BLaER1 (cell line): ENCODE data around the gene RBM19.

Experiments used
- H3K27ac ChIP-seq: shearing (Covaris generic); formaldehyde crosslinking; 2 replicates; pipeline ENCODE4 v1.8.1; 2022
- H3K27me3 ChIP-seq: shearing (Covaris generic); formaldehyde crosslinking; 2 replicates; pipeline ENCODE4 v1.8.1; 2022
- H3K36me3 ChIP-seq: shearing (Covaris generic); formaldehyde crosslinking; 2 replicates; pipeline ENCODE4 v1.8.1; 2022
- H3K4me1 ChIP-seq: shearing (Covaris generic); formaldehyde crosslinking; 2 replicates; pipeline ENCODE4 v1.8.1; 2022
- H3K4me2 ChIP-seq: shearing (Covaris generic); formaldehyde crosslinking; 2 replicates; pipeline ENCODE4 v1.8.1; 2022
- H3K4me3 ChIP-seq: shearing (Covaris generic); formaldehyde crosslinking; 2 replicates; pipeline ENCODE4 v1.8.1; 2022
- H3K9ac ChIP-seq: shearing (Covaris generic); formaldehyde crosslinking; 2 replicates; pipeline ENCODE4 v1.8.1; 2022
- H3K9me3 ChIP-seq: shearing (Covaris generic); formaldehyde crosslinking; 2 replicates; pipeline ENCODE4 v1.8.1; 2022
- H4K20me1 ChIP-seq: shearing (Covaris generic); formaldehyde crosslinking; 2 replicates; pipeline ENCODE4 v1.8.1; 2022
- Cebpa-rat ChIP-seq: shearing (Covaris generic); IDR thresholded peaks from 2 replicates; pipeline ENCODE4 v1.8.1; 2022

Gene RBM19

GRCh38 chr12:113957627-113958026 is 8.5 kb downstream of the RBM19 start:
- no peaks in the 10 kb centered on the region for H4K20me1 ChIP-seq
- H3K9me3 ChIP-seq: no peaks in the 10 kb centered on the region
- H3K36me3 ChIP-seq: peaks cover 99% of the 10 kb centered on the region
- no peak overlapping the region for H3K4me3 ChIP-seq
- H3K4me1 ChIP-seq: peaks cover 12% of the 10 kb centered on the region
- no peak overlapping the region for H3K4me2 ChIP-seq
- H3K9ac ChIP-seq: no peak overlapping the region
- H3K27ac ChIP-seq: no peak overlapping the region
- no peaks in the 10 kb centered on the region for H3K27me3 ChIP-seq
- no peak for TF ChIP-seq Cebpa-rat

- TF ChIP-seq Cebpa-rat: no peak
Measured at GRCh38 chr12:113955109-113955970, 10.8 kb downstream of the RBM19 start.

DNA sequence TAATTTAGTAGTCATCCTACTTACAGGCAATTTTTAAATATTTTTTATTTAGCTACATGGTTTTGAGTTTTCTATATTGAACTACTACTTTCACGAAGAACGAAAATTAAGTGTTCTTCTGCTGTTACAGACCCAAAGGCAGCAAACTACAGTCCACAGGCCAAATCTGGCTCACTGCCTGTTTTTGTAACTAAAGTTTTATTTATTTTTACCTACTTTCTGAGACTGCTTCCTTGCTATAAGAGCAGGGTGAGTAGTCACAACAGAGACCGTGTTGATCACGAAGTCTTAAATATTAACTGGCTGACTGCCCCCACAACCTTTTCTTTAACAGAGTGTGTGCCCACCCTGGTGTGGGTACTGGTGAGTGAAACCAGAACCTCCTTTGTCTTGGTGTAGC is 11.6 kb downstream of the RBM19 start:
- peak overlapping the region; percentile 55 for H3K4me2 ChIP-seq
- peak overlapping the region; percentile 63; the same call in 1 of the 2 replicates for H3K27ac ChIP-seq
- peaks cover 12% of the 10 kb centered on the region for H3K4me1 ChIP-seq
- H3K27me3 ChIP-seq: no peaks in the 10 kb centered on the region
- 0 out of 2 replicates have a peak overlapping the region, but pooled peaks have one; percentile 40 for H3K9ac ChIP-seq
- H3K9me3 ChIP-seq: no peaks in the 10 kb centered on the region
- H4K20me1 ChIP-seq: no peaks in the 10 kb centered on the region
- no peak overlapping the region for H3K4me3 ChIP-seq
- H3K36me3 ChIP-seq: peaks cover 98% of the 10 kb centered on the region
- TF ChIP-seq Cebpa-rat: no peak

More at GRCh38 chr12:113955109-113955970, 10.8 kb downstream of the RBM19 start:
- Histone ChIP-seq H3K4me1 (peaks cover 12% of the 10 kb centered on the region), H3K9me3 (no peaks in the 10 kb centered on the region), H3K27ac (peak overlapping the region; percentile 63; the same call in 1 of the 2 replicates), H3K27me3 (no peaks in the 10 kb centered on the region), H3K36me3 (peaks cover 98% of the 10 kb centered on the region), H4K20me1 (no peaks in the 10 kb centered on the region), H3K9ac (0 out of 2 replicates have a peak overlapping the region, but pooled peaks have one; percentile 40), H3K4me3 (no peak overlapping the region), H3K4me2 (peak overlapping the region; percentile 55)

GRCh38 chr12:113950873-113951272 is 15.3 kb downstream of the RBM19 start:
- Histone ChIP-seq H3K27ac (no peak overlapping the region), H3K4me2 (no peak overlapping the region), H3K4me1 (peaks cover 12% of the 10 kb centered on the region), H3K4me3 (no peak overlapping the region), H3K27me3 (no peaks in the 10 kb centered on the region), H3K9me3 (no peaks in the 10 kb centered on the region), H3K36me3 (peaks cover 98% of the 10 kb centered on the region), H3K9ac (no peak overlapping the region), H4K20me1 (no peaks in the 10 kb centered on the region)
- TF ChIP-seq Cebpa-rat: no peak

GRCh38 chr12:113949321-113950305 is 16.5 kb downstream of the RBM19 start:
- Histone ChIP-seq H3K27ac (no peak overlapping the region), H3K27me3 (no peaks in the 10 kb centered on the region), H3K9ac (no peak overlapping the region), H3K9me3 (no peaks in the 10 kb centered on the region), H4K20me1 (no peaks in the 10 kb centered on the region), H3K4me3 (no peak overlapping the region), H3K4me1 (peaks cover 2% of the 10 kb centered on the region), H3K4me2 (no peak overlapping the region), H3K36me3 (peaks cover 97% of the 10 kb centered on the region)
- no peak for TF ChIP-seq Cebpa-rat

DNA sequence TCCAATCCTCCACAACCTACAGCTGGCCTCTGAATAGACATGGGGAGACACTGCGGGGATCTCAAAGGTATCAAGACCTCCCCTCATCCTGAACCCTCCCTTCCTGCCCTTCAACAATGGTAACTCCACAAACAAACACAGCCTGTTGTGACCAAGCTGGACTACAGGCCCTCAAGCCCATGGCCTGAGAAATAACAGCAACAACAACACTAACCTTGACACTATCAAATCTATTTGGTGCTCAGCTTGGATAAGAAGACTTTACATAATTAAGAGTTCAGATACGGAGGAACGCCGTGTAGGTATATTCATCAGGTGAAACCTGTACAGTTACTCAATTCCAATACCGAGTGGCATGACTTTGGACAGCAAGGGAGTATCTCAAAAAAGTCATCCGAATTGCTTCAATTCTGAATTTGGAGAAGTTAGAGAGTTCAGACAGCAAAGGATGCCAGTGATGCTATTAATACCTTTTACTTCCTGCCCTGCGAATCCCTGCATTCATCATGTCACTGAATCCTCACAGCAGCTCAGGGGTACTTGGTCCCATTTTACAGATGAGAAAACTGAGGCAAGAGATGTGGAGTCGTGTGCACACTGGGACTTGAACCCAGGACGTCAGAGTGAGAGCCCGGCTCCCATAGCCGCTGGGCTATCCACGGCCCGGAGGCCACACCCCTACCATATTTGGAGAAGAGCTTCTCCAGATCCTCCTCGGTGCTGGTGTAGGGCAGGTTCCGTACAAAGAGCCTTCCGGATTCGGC is 17.8 kb downstream of the RBM19 start:
- H3K4me2 ChIP-seq: no peak overlapping the region
- H3K27me3 ChIP-seq: no peaks in the 10 kb centered on the region
- H4K20me1 ChIP-seq: no peaks in the 10 kb centered on the region
- H3K4me3 ChIP-seq: no peak overlapping the region
- H3K27ac ChIP-seq: no peak overlapping the region
- H3K9me3 ChIP-seq: no peaks in the 10 kb centered on the region
- no peaks in the 10 kb centered on the region for H3K4me1 ChIP-seq
- TF ChIP-seq Cebpa-rat: no peak
- H3K36me3 ChIP-seq: peaks cover 97% of the 10 kb centered on the region
- H3K9ac ChIP-seq: no peak overlapping the region

DNA sequence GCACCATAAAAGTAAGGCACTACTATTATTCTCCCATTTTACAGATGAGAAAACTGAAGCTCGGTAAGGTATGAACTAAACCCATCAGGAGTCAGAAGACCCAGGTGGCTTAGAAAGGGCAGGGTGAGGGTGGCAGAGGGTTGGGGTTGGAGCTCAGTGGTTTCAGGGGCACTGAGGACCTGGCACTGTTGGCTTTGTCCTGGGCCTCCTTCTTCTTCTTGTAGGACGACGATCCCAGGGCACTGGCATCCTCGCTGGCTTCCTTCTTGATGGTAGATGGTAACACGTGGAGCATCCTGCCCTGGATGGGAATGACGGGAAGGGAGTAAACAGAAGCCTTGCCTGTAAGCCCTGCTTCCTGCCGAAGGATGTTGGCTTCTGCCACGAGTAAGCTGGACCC is 19.9 kb downstream of the RBM19 start:
- peaks cover 99% of the 10 kb centered on the region for H3K36me3 ChIP-seq
- H3K27me3 ChIP-seq: no peaks in the 10 kb centered on the region
- H3K4me1 ChIP-seq: no peaks in the 10 kb centered on the region
- no peaks in the 10 kb centered on the region for H3K9me3 ChIP-seq
- H4K20me1 ChIP-seq: no peaks in the 10 kb centered on the region
- no peak overlapping the region for H3K27ac ChIP-seq
- H3K9ac ChIP-seq: no peak overlapping the region
- H3K4me3 ChIP-seq: no peak overlapping the region
- H3K4me2 ChIP-seq: no peak overlapping the region
- TF ChIP-seq Cebpa-rat: no peak

GRCh38 chr12:113945174-113946173 is 20.7 kb downstream of the RBM19 start:
- H3K9me3 ChIP-seq: no peaks in the 10 kb centered on the region
- H3K36me3 ChIP-seq: peaks cover 99% of the 10 kb centered on the region
- peaks cover 7% of the 10 kb centered on the region for H3K4me1 ChIP-seq
- no peaks in the 10 kb centered on the region for H3K27me3 ChIP-seq
- H3K4me3 ChIP-seq: no peak overlapping the region
- H4K20me1 ChIP-seq: no peaks in the 10 kb centered on the region
- no peak overlapping the region for H3K9ac ChIP-seq
- no peak overlapping the region for H3K4me2 ChIP-seq
- no peak overlapping the region for H3K27ac ChIP-seq
- no peak for TF ChIP-seq Cebpa-rat
